HEK293T (cell line): ENCODE results near the gene CSNK1D.

Source experiments
- BHLHE40 ChIP-seq: fragments of 450-650 bp; IDR thresholded peaks from 2 replicates; pipeline ENCODE4 v1.6.1; 2016; ENCODE audit warnings: mild to moderate bottlenecking, moderate library complexity, borderline replicate concordance
- CTBP1 ChIP-seq: fragments of 450-650 bp; IDR thresholded peaks from 2 replicates; pipeline ENCODE4 v1.6.1; 2016; ENCODE audit warnings: borderline replicate concordance
- ELF4 ChIP-seq: fragments of 450-650 bp; IDR thresholded peaks from 2 replicates; pipeline ENCODE4 v1.6.1; 2017; ENCODE audit warnings: antibody characterized with exemption
- FOXK2 ChIP-seq: fragments of 450-650 bp; IDR thresholded peaks from 2 replicates; pipeline ENCODE4 v1.6.1; 2016; ENCODE audit warnings: mild to moderate bottlenecking
- L3MBTL2 ChIP-seq: fragments of 450-650 bp; conservative IDR thresholded peaks from 2 replicates; pipeline ENCODE4 v1.6.1; 2016; ENCODE audit warnings: mild to moderate bottlenecking
- SP1 ChIP-seq: fragments of 450-650 bp; IDR thresholded peaks from 2 replicates; pipeline ENCODE4 v1.6.1; 2017
- SUZ12 ChIP-seq: fragments of 450-650 bp; IDR thresholded peaks from 2 replicates; pipeline ENCODE4 v1.6.1; 2016; ENCODE audit warnings: mild to moderate bottlenecking
- TARDBP ChIP-seq: fragments of 450-650 bp; IDR thresholded peaks from 2 replicates; pipeline ENCODE4 v1.6.1; 2016
- TF ChIP-seq, protein P1 (sequence below): fragments of 450-650 bp; IDR thresholded peaks from 2 replicates; pipeline ENCODE4 v1.6.1; 2016

DNA sequence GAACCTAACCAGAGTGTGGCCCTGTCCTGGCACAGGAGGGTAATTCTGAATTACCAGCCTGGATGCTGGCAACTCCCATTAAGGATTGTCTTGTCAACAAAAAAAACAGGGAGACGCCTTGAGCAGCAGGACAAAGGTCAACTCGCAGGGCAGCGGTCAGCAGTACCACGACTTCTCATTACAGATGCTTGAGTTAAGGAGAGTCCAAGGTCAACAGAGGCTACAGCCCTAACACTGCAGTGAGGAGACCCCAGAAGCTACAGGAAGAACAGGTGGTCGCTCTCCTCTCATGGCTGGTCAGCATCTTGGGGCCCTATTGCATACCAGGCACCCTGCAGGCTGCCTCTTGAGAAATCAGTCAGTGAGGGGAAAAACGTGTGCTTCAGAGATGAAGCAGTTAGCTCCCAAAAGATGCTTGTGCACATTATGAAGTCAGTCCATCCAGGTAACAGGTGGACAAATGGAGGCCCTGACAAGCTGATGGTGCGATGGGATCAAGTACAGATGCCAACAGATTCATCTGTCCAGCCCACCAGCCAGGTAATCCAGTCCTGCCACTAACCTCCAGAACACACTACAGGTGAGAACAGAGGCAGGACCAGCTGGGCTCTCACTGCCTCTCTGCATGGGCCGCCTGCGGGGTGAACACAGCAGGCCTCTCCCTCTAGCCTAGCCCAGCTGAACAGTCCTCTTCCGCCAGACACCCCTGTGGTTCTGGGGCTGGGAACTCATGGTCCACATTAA lies 4.2 kb downstream of the CSNK1D start:
- no peak for TF ChIP-seq L3MBTL2
- TF ChIP-seq SP1 = no peak
- TF ChIP-seq FOXK2 = no peak
- TF ChIP-seq BHLHE40 = no peak
- TF ChIP-seq TARDBP = no peak
- TF ChIP-seq CTBP1 = no peak
- TF ChIP-seq, protein P1, sequence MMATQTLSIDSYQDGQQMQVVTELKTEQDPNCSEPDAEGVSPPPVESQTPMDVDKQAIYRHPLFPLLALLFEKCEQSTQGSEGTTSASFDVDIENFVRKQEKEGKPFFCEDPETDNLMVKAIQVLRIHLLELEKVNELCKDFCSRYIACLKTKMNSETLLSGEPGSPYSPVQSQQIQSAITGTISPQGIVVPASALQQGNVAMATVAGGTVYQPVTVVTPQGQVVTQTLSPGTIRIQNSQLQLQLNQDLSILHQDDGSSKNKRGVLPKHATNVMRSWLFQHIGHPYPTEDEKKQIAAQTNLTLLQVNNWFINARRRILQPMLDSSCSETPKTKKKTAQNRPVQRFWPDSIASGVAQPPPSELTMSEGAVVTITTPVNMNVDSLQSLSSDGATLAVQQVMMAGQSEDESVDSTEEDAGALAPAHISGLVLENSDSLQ = no peak
- TF ChIP-seq ELF4 = no peak
- TF ChIP-seq SUZ12 = no peak
